ENCODE data around the gene F2RL3.

DNA sequence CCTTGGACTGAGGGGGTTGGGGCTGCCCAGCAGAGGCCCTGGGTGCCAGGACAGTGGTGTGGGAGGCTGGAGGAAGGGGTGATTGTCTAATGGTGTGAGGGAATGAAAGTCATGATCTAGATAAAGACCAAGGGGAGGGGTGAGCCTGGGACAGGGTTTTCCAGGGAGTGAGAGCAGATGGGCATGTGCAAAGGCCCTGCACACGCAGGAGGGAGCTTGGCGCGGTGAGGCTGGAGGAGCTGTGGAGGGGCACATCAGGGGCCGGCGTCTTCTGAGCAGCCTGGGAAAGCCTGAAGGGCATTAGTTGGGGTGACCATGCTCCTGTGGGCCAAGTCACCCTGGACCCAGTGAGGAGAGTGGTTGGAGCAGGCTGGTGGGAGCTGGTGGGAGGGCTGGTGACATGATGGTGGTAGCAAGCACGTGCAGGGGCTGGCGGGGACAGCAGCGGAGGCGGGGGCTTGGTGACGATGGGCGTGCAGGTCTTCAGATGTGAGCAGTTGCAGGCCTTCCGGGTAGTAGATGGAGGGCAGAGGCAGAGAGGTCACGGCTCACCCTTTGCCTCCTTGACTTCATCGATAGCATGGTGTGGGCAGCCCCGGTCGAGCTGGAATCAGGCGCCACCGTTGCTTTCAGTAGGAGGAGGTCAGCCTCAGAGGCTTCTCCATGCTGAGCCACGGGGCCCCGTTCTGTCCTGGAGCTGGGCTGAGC, 20.2 kb upstream of the F2RL3 start:
- TF ChIP-seq, protein P1, sequence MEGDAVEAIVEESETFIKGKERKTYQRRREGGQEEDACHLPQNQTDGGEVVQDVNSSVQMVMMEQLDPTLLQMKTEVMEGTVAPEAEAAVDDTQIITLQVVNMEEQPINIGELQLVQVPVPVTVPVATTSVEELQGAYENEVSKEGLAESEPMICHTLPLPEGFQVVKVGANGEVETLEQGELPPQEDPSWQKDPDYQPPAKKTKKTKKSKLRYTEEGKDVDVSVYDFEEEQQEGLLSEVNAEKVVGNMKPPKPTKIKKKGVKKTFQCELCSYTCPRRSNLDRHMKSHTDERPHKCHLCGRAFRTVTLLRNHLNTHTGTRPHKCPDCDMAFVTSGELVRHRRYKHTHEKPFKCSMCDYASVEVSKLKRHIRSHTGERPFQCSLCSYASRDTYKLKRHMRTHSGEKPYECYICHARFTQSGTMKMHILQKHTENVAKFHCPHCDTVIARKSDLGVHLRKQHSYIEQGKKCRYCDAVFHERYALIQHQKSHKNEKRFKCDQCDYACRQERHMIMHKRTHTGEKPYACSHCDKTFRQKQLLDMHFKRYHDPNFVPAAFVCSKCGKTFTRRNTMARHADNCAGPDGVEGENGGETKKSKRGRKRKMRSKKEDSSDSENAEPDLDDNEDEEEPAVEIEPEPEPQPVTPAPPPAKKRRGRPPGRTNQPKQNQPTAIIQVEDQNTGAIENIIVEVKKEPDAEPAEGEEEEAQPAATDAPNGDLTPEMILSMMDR (IDR thresholded peaks at IDR 0.05): no peak
- no peak for TF ChIP-seq POLR2A (IDR thresholded peaks at IDR 0.05)
